GM19397 (cell line): ENCODE data around the gene TOMM40.
"Not testable (repeated sequence)": the region's sequence is repeated elsewhere in the genome, so short reads cannot be mapped to it uniquely, and the experiment has no call there.

ENCODE experiments used
- ATAC-seq: cut with Tn5 transposase; IDR thresholded peaks from one replicate; pipeline ENCODE4 v1.9.1; 2021; ENCODE audit warnings: mild to moderate bottlenecking, moderate library complexity; ENCODE audit not compliant: unreplicated experiment

TOMM40 gene

DNA sequence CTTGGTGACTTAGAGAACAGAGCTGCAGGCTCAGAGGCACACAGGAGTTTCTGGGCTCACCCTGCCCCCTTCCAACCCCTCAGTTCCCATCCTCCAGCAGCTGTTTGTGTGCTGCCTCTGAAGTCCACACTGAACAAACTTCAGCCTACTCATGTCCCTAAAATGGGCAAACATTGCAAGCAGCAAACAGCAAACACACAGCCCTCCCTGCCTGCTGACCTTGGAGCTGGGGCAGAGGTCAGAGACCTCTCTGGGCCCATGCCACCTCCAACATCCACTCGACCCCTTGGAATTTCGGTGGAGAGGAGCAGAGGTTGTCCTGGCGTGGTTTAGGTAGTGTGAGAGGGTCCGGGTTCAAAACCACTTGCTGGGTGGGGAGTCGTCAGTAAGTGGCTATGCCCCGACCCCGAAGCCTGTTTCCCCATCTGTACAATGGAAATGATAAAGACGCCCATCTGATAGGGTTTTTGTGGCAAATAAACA is 33.2 kb downstream of the TOMM40 start:
- no peak for ATAC-seq

DNA sequence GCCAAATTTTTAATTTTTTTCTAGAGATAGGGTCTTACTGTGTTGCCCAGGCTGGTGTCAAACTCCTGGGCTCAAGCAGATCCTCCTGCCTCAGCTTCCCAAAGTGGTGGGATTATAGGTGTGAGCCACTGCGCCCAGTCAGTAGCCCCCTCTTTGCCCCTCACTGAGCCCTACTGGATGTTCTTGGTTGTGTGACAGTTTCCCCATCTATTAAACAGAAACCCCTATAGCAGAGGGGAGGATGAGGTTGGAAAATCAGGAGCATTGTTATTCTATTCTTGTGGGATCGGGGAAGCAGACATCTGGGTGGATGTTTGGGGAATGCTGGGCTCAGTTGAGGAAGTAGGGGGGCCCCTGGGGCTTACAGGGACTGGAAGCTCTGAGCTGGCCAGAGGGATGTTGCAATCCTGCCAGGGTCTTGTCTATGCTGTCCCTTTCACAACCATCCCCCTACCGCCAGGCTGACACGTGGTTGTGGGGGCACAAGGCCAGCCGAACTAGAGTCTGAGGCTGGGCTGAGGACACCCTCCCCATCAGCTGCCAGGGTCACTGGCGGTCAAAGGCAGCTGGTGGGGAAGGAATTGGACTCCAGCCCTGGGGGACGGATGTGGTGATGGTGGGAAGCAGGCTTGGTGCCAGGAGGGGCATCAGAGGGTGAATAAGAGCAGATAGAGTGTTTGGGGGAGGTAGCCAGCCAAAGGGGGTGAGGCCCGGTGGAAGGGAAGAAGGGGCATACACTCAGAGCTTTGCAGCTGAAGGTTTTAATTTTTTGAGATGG is 34.2 kb downstream of the TOMM40 start:
- no peak for ATAC-seq

DNA sequence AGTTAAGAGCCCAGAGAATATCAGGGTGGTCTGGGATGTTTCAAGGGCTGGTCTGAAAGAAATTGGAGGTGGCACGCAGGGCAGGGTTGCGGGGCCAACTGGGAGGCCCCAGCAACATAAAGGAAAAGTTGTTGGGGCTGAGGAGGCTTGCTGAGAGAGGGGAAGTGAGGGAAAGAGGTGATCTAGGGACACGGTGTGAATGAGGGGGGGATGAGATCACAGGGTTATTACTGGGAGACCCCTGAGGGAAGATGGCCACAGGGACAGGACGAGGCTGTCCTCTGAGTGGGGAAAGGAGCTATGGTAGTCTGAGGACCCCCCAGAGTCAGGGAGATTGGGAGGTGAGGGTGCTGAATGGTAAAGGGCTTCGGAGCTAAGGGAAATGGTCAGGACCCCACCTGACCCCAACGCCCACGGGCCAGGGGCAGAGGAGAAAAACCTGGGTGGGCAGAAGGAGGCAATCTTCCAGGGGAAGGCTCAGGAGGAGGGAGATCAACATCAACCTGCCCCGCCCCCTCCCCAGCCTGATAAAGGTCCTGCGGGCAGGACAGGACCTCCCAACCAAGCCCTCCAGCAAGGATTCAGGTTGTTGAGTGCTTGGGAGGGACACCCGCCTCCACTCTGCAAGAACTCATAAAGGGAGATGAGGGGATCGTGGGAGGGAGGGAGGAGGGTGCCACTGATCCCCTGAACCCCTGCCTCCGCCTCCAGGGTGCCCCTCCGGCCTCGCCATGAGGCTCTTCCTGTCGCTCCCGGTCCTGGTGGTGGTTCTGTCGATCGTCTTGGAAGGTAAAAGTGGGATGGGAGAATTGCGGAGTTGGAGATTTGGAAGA is 35.4 kb downstream of the TOMM40 start:
- not testable (repeated sequence) for ATAC-seq

DNA sequence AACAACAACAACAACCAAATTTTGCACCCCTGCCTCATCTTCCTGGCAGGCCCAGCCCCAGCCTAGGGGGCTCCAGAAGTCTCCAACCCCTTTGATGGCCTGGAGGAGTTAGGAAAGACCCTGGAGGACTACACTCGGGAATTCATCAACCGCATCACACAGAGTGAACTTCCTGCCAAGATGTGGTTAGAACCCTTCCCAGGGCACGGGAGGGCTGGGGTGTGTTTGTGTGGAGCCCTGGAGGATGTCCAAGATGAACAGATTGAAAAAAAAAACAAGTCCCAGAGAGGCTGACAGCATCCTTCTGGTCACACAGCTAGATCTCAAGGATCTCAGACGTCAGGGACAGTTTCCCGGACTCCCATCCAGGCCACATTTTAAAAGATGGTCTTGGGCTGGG is 36.7 kb downstream of the TOMM40 start:
- ATAC-seq, result no peak

DNA sequence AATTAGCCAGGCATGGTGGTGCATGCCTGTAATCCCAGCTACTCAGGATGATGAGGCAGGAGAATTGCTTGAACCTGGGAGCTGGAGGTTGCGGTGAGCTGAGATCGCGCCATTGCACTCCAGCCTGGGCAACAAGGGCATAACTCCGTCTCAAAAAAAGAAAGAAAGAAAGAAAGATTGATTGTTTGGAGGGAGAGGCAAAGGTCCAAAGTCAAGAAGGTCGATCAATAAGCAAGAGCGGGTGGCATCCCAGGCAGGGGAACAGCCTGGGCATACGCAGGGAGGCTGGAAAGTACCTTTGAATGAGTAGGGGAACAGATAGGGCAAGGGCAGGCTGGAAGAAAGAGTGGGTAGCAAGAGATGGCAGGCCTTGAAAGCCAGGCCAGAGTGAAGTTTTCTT is 39.0 kb downstream of the TOMM40 start:
- ATAC-seq, result no peak

DNA sequence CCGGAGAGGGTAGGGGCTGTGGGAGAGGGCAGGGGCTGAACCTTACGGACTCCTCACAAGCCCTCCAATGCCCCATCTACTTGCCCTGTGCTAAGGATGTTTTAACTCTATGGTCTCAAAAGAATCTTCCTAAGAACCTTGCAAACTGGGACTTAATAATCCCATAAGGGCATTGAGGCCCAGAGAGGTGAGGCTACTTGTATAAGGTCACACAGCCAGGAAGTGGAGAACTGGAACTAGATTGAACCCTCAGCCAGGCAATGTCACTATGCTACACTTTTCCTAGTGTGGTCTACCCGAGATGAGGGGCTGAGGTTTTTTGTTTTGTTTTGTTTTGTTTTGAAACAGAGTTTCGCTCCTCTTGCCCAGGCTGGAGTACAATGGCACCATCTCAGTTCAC is 40.5 kb downstream of the TOMM40 start:
- no peak for ATAC-seq

DNA sequence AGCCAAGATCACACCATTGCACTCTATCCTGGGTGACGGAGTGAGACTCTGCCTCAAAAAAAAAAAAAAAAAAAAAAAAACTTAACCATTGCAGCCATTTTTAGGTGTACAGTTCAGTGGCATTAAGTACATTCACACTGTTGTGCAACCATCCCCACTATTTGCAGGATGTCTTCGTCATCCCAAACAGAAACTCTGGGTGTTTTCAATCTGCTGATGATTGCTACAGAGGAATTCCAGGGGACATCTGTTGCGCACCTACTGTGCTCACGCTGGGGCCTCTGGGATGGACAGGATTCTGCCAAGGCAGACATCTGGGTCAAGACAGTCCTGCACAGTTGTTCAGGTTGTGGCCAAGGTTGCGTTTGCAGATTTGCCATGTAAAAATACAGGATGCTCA is 48.6 kb downstream of the TOMM40 start:
- ATAC-seq, result no peak

DNA sequence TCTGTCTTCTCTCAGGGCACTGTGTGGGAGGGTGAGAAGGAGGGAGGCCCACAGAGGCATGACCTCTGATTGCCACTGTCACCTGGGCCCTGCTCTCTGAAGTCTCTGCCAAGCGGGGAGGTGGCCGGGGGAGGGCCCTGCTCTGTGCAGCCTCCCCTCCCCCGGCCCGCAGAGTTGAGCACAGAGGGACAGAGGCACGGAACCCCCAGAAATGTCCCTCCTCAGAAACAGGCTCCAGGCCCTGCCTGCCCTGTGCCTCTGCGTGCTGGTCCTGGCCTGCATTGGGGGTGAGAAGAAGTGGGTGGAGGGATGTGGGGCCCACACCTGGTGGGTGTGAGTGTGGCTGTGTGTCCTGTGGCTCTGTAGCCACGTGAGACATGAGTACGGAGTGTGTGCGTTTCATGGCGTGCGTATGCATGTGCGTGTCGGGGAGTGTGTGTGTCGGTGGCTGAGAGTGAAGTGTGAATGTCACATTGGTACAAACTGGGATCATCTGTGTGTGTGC is 51.1 kb downstream of the TOMM40 start, which contains the start of gene APOC4:
Gene APOC4 (plus strand): TSS at position 171 of the 505 bp plus-strand sequence. CDS start 41 bp downstream, at position 212.
- ATAC-seq, result no peak

DNA sequence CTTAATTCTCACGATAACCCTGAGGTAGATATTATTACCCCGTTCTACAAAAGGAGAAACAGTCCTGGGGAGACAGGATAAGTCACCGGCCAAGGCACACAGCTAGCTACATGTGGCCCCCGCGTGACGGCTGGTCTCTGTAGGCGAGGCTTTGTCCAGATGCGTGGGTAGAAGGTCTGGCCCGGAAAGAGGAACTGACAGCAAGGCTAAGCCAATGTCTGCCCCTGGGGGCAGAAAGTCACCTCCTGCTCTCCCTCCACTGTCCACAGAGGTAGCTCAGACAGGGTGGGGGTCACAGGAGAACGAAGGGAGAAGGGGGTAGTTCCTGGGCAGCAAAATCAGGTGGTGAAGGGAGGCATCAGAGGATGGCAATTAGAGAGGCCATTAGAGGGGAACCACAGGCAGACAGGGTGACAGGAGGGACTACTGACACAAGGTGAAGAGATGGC is 52.8 kb downstream of the TOMM40 start:
- no peak for ATAC-seq

DNA sequence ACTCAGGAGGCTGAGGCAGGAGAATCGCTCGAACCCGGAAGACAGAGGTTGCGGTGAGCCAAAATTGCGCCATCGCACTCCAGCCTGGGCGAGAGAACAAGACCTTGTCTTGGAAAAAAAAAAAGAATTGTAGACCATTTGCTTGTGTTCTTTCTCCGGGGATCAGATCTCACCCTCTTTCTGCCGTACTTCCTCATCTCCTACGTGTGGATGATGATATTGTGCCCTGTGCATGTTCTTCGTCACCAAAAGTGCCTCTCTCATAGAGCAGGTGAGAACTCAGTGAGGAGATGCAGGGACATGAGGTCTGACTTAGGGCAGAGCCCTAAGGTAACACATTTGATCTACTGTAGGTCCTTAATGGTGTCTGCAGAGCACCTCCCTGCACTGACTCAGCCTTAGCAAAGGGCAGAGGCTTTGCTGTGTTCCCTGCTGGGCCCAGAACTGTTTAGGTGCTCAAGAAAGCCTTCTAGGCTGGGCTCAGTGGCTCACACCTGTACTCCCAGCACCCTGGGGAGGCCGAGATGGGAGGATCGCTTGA is 56.1 kb downstream of the TOMM40 start:
- ATAC-seq, result no peak

DNA sequence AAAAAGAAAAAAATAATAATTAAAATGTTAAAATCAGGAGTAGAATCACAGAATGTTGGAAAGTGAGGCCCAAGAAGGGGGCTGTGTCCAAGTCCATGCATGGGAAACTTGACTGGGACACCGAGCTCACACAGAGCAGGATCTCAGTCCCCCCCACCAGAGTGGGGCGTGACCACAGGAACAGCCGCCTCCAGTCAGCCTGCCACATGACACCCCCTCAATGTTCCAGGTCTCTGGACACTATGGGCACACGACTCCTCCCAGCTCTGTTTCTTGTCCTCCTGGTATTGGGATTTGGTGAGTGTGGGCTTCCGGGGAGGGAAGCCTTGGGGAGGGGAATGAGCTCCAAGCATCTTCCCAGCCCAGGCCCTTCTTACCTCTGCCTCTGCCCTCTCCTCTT is 57.2 kb downstream of the TOMM40 start:
- ATAC-seq, result no peak

DNA sequence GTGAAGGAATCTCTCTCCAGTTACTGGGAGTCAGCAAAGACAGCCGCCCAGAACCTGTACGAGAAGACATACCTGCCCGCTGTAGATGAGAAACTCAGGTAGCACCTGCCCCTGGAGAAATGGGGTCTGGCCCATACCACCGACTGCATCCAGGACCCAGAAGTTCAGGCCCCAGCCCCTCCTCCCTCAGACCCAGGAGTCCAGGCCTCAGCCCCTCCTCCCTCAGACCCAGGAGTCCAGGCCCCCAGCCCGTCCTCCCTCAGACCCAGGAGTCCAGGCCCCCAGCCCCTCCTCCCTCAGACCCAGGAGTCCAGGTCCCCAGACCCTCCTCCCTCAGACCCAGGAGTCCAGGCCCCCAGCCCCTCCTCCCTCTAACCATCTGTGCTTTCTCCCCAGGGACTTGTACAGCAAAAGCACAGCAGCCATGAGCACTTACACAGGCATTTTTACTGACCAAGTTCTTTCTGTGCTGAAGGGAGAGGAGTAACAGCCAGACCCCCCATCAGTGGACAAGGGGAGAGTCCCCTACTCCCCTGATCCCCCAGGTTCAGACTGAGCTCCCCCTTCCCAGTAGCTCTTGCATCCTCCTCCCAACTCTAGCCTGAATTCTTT is 57.8 kb downstream of the TOMM40 start:
- ATAC-seq, result no peak

DNA sequence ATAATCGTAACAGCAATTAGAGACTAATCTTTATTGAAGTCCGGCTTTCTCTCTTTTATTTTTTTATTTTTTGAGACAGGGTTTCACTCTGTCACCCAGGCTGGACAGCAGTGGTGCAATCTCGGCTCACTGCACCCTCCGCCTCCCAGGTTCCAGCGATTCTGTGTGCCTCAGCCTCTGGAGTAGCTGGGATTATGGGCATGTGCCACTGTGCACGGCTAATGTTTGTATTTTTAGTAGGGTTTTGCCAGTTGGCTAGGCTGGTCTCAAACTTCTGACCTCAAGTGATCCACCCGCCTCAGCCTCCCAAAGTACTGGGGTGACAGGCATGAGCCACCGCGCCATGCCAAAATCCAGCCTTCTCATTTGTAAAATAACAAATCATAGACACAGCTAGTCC is 58.5 kb downstream of the TOMM40 start:
- ATAC-seq, result no peak

DNA sequence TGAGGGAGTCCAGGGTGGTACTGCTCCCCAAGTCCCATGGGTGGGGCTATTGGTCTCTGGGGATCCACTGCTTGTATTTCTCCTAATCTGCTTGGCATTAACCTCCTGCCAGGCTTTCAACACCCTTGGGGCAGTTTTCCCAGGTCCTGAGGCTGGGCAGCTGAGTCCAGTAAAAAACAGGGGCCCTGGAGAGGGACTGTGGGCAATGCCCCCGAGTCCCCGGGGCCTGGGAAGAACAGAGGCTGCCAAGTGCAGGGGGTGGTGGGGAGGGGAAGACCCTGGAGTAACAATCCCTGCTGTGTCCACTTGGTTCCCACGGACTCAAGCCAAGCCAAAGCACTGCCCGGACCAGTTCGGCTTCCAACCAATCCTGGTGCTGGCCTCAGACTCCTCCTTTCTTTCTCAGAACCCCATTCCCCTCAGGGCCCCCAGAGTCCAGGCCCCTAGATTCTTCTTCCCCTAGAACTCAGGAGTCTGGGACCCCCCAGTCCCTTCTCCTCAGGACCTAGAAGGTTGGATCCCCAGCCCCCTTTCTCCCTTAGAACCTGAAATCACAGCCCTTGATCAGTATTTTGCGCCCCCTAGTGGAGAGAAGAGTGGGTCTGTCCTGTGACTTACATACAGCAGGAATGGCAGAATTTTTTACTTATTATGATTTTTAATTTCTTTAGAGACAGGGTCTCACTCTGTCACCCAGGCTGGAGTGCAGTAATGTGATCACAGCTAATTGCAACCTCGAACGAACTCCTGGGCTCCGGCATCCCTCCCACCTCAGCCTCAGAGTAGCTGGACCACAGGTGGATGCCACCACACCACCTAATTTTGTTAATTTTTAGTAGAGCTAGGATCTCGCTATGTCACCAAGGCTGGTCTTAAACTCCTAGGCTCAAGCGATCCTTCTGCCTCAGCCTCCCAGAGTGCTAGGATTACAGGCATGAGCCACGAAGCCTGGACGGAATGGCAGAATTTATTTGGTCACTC is 60.4 kb downstream of the TOMM40 start:
- ATAC-seq, result no peak
